ENCODE results near the gene DCC. TPM values are rescaled to one million over a fixed set of nuclear protein-coding genes. Genes with fewer than 3 reads are reported as not detected.

Gene DCC, protein sequence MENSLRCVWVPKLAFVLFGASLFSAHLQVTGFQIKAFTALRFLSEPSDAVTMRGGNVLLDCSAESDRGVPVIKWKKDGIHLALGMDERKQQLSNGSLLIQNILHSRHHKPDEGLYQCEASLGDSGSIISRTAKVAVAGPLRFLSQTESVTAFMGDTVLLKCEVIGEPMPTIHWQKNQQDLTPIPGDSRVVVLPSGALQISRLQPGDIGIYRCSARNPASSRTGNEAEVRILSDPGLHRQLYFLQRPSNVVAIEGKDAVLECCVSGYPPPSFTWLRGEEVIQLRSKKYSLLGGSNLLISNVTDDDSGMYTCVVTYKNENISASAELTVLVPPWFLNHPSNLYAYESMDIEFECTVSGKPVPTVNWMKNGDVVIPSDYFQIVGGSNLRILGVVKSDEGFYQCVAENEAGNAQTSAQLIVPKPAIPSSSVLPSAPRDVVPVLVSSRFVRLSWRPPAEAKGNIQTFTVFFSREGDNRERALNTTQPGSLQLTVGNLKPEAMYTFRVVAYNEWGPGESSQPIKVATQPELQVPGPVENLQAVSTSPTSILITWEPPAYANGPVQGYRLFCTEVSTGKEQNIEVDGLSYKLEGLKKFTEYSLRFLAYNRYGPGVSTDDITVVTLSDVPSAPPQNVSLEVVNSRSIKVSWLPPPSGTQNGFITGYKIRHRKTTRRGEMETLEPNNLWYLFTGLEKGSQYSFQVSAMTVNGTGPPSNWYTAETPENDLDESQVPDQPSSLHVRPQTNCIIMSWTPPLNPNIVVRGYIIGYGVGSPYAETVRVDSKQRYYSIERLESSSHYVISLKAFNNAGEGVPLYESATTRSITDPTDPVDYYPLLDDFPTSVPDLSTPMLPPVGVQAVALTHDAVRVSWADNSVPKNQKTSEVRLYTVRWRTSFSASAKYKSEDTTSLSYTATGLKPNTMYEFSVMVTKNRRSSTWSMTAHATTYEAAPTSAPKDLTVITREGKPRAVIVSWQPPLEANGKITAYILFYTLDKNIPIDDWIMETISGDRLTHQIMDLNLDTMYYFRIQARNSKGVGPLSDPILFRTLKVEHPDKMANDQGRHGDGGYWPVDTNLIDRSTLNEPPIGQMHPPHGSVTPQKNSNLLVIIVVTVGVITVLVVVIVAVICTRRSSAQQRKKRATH (N-terminal part only)
- total RNA-seq (2022) (0.32 and 0.39 TPM in 2 replicates), Bru-seq, nascent RNA (percentile 11 among the genes with signal in this experiment), BruChase-seq, experiment 1, labeled RNA remaining after a 2-hour chase (percentile 10 among the genes with signal in this experiment), BruChase-seq, experiment 2, labeled RNA remaining after a 6-hour chase (percentile 6 among the genes with signal in this experiment)
- long read RNA-seq, partial matches to known transcripts, result 0 of 1 reads
- long read RNA-seq, other reads (novel, unspliced or antisense), result 1 of 1 reads

DNA sequence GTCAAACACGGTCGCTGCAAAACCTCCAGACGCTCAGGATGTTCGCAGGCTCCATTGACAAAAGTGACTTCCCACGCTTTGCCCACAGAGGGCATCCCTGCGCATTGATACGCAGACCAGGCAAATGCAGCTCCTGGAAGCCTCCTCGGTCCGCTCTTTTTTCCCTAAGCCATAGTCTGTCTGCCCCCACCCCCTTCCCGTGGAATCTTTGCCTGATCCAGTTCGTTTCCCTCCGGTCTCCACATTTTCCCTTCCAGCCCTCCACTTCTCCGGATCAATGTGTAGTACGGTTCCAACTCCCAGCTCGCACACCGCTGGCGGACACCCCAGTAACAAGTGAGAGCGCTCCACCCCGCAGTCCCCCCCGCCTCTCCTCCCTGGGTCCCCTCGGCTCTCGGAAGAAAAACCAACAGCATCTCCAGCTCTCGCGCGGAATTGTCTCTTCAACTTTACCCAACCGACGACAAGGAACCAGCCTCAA is at the start of gene DCC:
TSS of gene DCC (plus strand) at position 307 of the 481 bp plus-strand sequence. CDS start 591 bp downstream, outside the sequence.
- DNase-seq, result peak; percentile 24 to 37
- Histone ChIP-seq H3K4me1 (no peaks in the 10 kb centered on the region), H3K4me3 (ENCODE audit: low read depth, low read length) (no peak within 1 kb of the TSS), H3K36me3 (ENCODE audit: control insufficient read depth, insufficient read depth, low read length) (no peaks in the 10 kb centered on the region), H3K9me3 (no peaks in the 10 kb centered on the region), H3K27me3 (replicated peaks; ENCODE audit: control insufficient read depth, insufficient read depth, low read length) (no peaks in the 10 kb centered on the region)
- no peaks in the 10 kb centered on the region for H3K9me3 Mint-ChIP-seq (ENCODE audit: unreplicated experiment)
- ChIA-PET POLR2A (no interaction called here), CTCF (no interaction called here)
- TF ChIP-seq, protein P1, sequence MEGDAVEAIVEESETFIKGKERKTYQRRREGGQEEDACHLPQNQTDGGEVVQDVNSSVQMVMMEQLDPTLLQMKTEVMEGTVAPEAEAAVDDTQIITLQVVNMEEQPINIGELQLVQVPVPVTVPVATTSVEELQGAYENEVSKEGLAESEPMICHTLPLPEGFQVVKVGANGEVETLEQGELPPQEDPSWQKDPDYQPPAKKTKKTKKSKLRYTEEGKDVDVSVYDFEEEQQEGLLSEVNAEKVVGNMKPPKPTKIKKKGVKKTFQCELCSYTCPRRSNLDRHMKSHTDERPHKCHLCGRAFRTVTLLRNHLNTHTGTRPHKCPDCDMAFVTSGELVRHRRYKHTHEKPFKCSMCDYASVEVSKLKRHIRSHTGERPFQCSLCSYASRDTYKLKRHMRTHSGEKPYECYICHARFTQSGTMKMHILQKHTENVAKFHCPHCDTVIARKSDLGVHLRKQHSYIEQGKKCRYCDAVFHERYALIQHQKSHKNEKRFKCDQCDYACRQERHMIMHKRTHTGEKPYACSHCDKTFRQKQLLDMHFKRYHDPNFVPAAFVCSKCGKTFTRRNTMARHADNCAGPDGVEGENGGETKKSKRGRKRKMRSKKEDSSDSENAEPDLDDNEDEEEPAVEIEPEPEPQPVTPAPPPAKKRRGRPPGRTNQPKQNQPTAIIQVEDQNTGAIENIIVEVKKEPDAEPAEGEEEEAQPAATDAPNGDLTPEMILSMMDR (IDR thresholded peaks at IDR 0.05; ENCODE audit: insufficient read depth in 1 of 2, low read depth in 1 of 2, low read length in 1 of 2, severe bottlenecking in 1 of 2, unreplicated experiment in 1 of 2), result no peak
- H3K27ac Mint-ChIP-seq (ENCODE audit: unreplicated experiment), result no peak within 1 kb of the TSS
- no peaks in the 10 kb centered on the region for H3K27me3 Mint-ChIP-seq (ENCODE audit: insufficient read depth, unreplicated experiment)
- H3K4me3 Mint-ChIP-seq (ENCODE audit: unreplicated experiment), result peak within 1 kb of the TSS; percentile 60
- no TSS peak for BruUV-seq (replicated peaks)
- no peaks in the 10 kb centered on the region for H3K36me3 Mint-ChIP-seq (ENCODE audit: insufficient read depth, unreplicated experiment)
- no peaks in the 10 kb centered on the region for H3K4me1 Mint-ChIP-seq (ENCODE audit: low read depth, unreplicated experiment)
- intact Hi-C loops (cut with micrococcal nuclease; ENCODE audit: unreplicated experiment), result no loop called here

DNA sequence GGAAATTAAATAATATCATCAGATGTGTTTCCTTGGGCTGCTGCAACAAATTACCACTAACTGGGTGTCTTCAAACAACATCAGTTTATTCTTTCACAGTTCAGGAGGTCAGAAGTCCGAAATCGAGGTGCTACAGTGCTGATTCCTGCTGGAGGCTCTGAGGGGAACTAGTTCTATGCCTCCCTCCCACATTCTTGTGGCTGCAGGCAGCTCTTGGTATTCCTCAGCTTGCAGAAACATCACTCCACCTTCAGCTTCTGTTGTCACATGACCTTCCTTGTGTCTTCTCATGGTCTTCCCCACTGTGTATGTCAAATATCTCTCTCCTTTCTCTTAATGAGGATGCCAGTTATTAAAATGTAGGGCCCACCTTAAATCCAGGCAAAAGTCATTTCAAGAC is 29.3 kb upstream of the DCC start:
- Mint-ChIP-seq H3K4me1 (ENCODE audit: low read depth, unreplicated experiment) (peaks cover 9% of the 10 kb centered on the region), H3K27ac (ENCODE audit: unreplicated experiment) (no peak overlapping the region), H3K4me3 (ENCODE audit: unreplicated experiment) (no peak overlapping the region), H3K27me3 (ENCODE audit: insufficient read depth, unreplicated experiment) (no peaks in the 10 kb centered on the region), H3K9me3 (ENCODE audit: unreplicated experiment) (no peaks in the 10 kb centered on the region), H3K36me3 (ENCODE audit: insufficient read depth, unreplicated experiment) (no peaks in the 10 kb centered on the region)
- no peaks in the 10 kb centered on the region for H3K9me3 ChIP-seq
- DNase-seq, result no peak
- H3K36me3 ChIP-seq (ENCODE audit: control insufficient read depth, insufficient read depth, low read length), result no peaks in the 10 kb centered on the region
- intact Hi-C loops (cut with micrococcal nuclease; ENCODE audit: unreplicated experiment), result no loop called here
- ChIA-PET POLR2A (interaction anchor here (0.6 kb wide), 1 partner anchor 1780 kb away, joined by 5 read pairs; no protein-coding TSS in a partner anchor), CTCF (no interaction called here)
- H3K4me1 ChIP-seq, result 0 out of 2 replicates have a peak, but pooled peaks cover 15% of the 10 kb centered on the region
- TF ChIP-seq, protein P1 (IDR thresholded peaks at IDR 0.05; ENCODE audit: insufficient read depth in 1 of 2, low read depth in 1 of 2, low read length in 1 of 2, severe bottlenecking in 1 of 2, unreplicated experiment in 1 of 2), result no peak
- H3K27me3 ChIP-seq (replicated peaks; ENCODE audit: control insufficient read depth, insufficient read depth, low read length), result no peaks in the 10 kb centered on the region
- no peak overlapping the region for H3K4me3 ChIP-seq (ENCODE audit: low read depth, low read length)
- no TSS peak for BruUV-seq (replicated peaks)

Measured in Caco-2 (cell line).